ENCODE measurements around the gene FOXD1. TPM values are rescaled to one million over a fixed set of nuclear protein-coding genes. Genes with fewer than 3 reads are reported as not detected.

The FOXD1 gene
- polyA plus RNA-seq, 2 of the 4 experiments (the other 2 are of a cell fraction): 2.2 to 8.2 TPM

DNA sequence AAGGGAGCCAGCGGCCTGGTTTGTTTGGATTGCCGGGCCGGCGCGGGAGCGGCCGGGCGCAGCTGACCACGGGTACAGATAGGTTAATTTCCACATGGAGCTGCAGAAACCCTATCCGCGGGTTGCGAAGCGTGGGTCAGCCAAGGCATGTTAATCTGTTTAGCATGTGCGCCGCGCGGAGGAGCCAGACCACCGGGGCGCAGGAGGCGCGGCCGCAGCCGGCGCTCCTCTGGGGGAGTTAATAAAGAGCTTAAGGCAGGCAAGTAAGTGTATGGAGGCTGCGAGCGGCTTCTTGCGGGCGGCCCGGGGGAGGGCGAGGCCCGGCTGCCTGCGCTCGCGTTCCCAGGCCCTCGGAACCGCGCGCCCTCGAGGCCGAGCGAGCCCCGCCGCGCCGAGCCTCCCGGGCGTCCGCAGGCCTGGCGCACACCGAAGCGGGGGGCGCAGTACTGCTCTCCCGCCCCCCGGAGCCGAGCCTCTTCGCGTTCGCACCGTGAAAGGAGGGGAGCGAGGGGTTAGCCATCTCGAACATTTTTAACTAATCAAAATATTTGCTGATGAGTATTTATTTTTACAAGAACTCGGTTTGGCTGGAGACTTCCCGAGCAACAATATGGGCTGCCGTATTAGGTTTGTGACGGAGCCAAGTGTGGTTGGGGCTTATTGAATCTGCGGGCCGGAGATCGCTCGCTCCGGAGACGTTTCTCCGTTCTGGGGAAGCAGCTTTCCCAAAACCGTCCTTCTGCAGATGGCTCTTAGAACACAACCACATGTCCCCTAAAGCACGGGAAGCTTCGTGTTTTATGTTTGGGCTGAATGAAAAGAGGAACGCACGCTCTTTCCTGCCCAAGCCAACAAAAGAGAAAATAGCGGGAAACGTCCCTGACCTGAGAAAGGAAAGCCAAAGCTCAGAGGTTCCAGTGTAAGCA, 28.8 kb downstream of the FOXD1 start:
- DNase-seq (ENCODE audit: low read depth in 1 of 2, low spot score in 1 of 2): no peak
- Histone ChIP-seq H3K4me3 (no peak overlapping the region), H3K9me3 (peaks cover 5% of the 10 kb centered on the region; the same call in 2 of the 3 replicates), H3K4me2 (no peak overlapping the region), H3K4me1 (no peaks in the 10 kb centered on the region), H3K27ac (no peak overlapping the region)
- CTCF ChIA-PET: interaction anchor here (1.0 to 2.9 kb wide), 5 partner anchors 15 to 204 kb away, joined by 3 to 12 read pairs (median 6); no protein-coding TSS in a partner anchor
- no peak for ATAC-seq
- 82% methylated on average over 66 of the region's 79 CpGs for WGBS (ENCODE audit: missing lambda C conversion rate)
- TF ChIP-seq POLR2AphosphoS2 (conservative IDR thresholded peaks at IDR 0.05; ENCODE audit: low read length) (no peak), CTCF (IDR thresholded peaks at IDR 0.05) (no peak), SMC3 (IDR thresholded peaks at IDR 0.05) (no peak), GATA3 (IDR thresholded peaks at IDR 0.05; ENCODE audit: borderline replicate concordance) (no peak), MAFK (IDR thresholded peaks at IDR 0.05; ENCODE audit: partially characterized antibody) (peak; percentile 17), MYC (IDR thresholded peaks at IDR 0.05; ENCODE audit: borderline replicate concordance, low read length) (no peak)
- TF ChIP-seq, protein P1, sequence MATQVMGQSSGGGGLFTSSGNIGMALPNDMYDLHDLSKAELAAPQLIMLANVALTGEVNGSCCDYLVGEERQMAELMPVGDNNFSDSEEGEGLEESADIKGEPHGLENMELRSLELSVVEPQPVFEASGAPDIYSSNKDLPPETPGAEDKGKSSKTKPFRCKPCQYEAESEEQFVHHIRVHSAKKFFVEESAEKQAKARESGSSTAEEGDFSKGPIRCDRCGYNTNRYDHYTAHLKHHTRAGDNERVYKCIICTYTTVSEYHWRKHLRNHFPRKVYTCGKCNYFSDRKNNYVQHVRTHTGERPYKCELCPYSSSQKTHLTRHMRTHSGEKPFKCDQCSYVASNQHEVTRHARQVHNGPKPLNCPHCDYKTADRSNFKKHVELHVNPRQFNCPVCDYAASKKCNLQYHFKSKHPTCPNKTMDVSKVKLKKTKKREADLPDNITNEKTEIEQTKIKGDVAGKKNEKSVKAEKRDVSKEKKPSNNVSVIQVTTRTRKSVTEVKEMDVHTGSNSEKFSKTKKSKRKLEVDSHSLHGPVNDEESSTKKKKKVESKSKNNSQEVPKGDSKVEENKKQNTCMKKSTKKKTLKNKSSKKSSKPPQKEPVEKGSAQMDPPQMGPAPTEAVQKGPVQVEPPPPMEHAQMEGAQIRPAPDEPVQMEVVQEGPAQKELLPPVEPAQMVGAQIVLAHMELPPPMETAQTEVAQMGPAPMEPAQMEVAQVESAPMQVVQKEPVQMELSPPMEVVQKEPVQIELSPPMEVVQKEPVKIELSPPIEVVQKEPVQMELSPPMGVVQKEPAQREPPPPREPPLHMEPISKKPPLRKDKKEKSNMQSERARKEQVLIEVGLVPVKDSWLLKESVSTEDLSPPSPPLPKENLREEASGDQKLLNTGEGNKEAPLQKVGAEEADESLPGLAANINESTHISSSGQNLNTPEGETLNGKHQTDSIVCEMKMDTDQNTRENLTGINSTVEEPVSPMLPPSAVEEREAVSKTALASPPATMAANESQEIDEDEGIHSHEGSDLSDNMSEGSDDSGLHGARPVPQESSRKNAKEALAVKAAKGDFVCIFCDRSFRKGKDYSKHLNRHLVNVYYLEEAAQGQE (IDR thresholded peaks at IDR 0.05): no peak
- POLR2A ChIA-PET: no interaction called here
- no peak for FAIRE-seq

GRCh38 chr5:73419117-73419464, 29.5 kb downstream of the FOXD1 start:
- no peak overlapping the region for H3K4me2 ChIP-seq
- H3K4me3 ChIP-seq: no peak overlapping the region
- FAIRE-seq (no peak), DNase-seq (ENCODE audit: low read depth in 1 of 2, low spot score in 1 of 2) (no peak), ATAC-seq (no peak)
- no peak overlapping the region for H3K27ac ChIP-seq
- no peaks in the 10 kb centered on the region for H3K4me1 ChIP-seq
- H3K9me3 ChIP-seq: peaks cover 10% of the 10 kb centered on the region; the same call in 2 of the 3 replicates
- POLR2A ChIA-PET: no interaction called here
- WGBS (ENCODE audit: missing lambda C conversion rate): 63% methylated on average over 6 of the region's 6 CpGs
- CTCF ChIA-PET: interaction anchor here (1.6 to 2.9 kb wide), 4 partner anchors 15 to 203 kb away, joined by 5 to 12 read pairs (median 7); no protein-coding TSS in a partner anchor
- TF ChIP-seq, protein P2, sequence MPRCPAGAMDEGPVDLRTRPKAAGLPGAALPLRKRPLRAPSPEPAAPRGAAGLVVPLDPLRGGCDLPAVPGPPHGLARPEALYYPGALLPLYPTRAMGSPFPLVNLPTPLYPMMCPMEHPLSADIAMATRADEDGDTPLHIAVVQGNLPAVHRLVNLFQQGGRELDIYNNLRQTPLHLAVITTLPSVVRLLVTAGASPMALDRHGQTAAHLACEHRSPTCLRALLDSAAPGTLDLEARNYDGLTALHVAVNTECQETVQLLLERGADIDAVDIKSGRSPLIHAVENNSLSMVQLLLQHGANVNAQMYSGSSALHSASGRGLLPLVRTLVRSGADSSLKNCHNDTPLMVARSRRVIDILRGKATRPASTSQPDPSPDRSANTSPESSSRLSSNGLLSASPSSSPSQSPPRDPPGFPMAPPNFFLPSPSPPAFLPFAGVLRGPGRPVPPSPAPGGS (IDR thresholded peaks at IDR 0.05): no peak
- no peak for TF ChIP-seq HOXB13 (CRISPR knock-in tag; IDR thresholded peaks at IDR 0.05; ENCODE audit: low read depth)
- no peak for TF ChIP-seq NR3C1 (IDR thresholded peaks at IDR 0.05)
- TF ChIP-seq, protein P3, sequence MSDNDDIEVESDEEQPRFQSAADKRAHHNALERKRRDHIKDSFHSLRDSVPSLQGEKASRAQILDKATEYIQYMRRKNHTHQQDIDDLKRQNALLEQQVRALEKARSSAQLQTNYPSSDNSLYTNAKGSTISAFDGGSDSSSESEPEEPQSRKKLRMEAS (IDR thresholded peaks at IDR 0.05): no peak
- TF ChIP-seq SMC3 (IDR thresholded peaks at IDR 0.05): no peak
- TF ChIP-seq ZSCAN20 (CRISPR knock-in tag; IDR thresholded peaks at IDR 0.05): no peak
- TF ChIP-seq E2F6 (IDR thresholded peaks at IDR 0.05; ENCODE audit: borderline replicate concordance, low read depth): no peak
- TF ChIP-seq EP300 (IDR thresholded peaks at IDR 0.05): no peak
- TF ChIP-seq CBX2 (IDR thresholded peaks at IDR 0.05; ENCODE audit: borderline replicate concordance, low read depth): no peak
